Measurements from ENCODE around the gene ABCB7.

- TF ChIP-seq CTCF (IDR thresholded peaks at IDR 0.05) (no peak), POLR2A (IDR thresholded peaks at IDR 0.05) (no peak)
Measured at GRCh38 chrX:75084757-75085156, 71.3 kb downstream of the ABCB7 start.

Data from testis (tissue), 2 donors.